ENCODE measurements around the gene RAB44. TPM values are rescaled to one million over a fixed set of nuclear protein-coding genes. Genes with fewer than 3 reads are reported as not detected.

Gene RAB44
- total RNA-seq, 1 donor from 2014 or later = not detected

DNA sequence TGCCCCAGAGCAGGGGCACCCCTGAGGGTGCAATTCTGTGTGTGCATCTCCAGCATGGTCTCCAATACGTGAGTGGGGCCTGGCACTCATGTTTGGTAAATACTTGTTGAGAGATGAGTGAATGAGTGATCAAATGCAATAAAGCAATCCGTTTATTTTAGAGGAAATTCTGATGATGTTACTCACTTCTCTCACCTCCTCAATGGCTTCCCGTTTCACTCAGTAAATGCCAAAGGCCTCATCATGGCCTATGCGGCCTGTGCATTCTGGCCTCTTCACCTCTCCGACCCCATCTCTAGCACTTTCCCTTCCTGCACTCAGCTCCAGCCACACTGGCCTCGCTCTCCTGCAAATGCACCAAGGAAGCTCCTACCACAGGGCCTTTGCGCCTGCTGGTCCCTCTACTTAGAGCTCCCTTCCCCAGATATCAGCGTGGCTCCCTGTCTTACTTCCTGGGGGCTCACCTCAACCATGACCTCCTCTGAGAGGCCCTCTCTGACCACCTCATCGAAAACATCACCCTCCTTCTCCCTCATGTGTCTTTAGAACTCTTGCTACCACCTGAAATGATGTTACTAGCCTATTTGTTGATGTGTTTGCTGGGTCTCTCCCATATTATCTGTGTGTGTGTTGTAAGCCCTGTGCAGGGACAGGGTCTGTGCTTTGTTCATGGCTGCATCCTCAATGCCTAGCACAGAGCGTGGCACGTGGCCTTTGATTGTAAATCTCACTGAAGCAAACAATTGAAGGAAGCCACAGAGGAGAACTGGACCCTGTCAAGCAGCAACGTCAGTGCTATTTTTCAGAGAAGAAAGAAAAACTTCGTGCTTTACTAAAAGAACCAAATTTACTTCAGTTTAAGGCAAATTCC lies 42.6 kb downstream of the RAB44 start:
- Mint-ChIP-seq H3K4me3 (ENCODE audit: unreplicated experiment) (peak overlapping the region; percentile 5), H3K27ac (ENCODE audit: unreplicated experiment) (no peak overlapping the region), H3K36me3 (ENCODE audit: unreplicated experiment) (peaks cover 4% of the 10 kb centered on the region), H3K9me3 (ENCODE audit: unreplicated experiment) (peaks cover 2% of the 10 kb centered on the region), H3K27me3 (ENCODE audit: unreplicated experiment) (peaks cover 6% of the 10 kb centered on the region), H3K4me1 (ENCODE audit: low read depth, unreplicated experiment) (peaks cover 3% of the 10 kb centered on the region)
- no peak for DNase-seq
- TF ChIP-seq, protein P1, sequence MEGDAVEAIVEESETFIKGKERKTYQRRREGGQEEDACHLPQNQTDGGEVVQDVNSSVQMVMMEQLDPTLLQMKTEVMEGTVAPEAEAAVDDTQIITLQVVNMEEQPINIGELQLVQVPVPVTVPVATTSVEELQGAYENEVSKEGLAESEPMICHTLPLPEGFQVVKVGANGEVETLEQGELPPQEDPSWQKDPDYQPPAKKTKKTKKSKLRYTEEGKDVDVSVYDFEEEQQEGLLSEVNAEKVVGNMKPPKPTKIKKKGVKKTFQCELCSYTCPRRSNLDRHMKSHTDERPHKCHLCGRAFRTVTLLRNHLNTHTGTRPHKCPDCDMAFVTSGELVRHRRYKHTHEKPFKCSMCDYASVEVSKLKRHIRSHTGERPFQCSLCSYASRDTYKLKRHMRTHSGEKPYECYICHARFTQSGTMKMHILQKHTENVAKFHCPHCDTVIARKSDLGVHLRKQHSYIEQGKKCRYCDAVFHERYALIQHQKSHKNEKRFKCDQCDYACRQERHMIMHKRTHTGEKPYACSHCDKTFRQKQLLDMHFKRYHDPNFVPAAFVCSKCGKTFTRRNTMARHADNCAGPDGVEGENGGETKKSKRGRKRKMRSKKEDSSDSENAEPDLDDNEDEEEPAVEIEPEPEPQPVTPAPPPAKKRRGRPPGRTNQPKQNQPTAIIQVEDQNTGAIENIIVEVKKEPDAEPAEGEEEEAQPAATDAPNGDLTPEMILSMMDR (IDR thresholded peaks at IDR 0.05; ENCODE audit: partially characterized antibody, unreplicated experiment) = no peak

- TF ChIP-seq, protein P1 (IDR thresholded peaks at IDR 0.05; ENCODE audit: partially characterized antibody, unreplicated experiment) = no peak
- Mint-ChIP-seq H3K4me1 (ENCODE audit: low read depth, unreplicated experiment) (peaks cover 3% of the 10 kb centered on the region), H3K9me3 (ENCODE audit: unreplicated experiment) (peaks cover 2% of the 10 kb centered on the region), H3K27ac (ENCODE audit: unreplicated experiment) (no peak overlapping the region), H3K4me3 (ENCODE audit: unreplicated experiment) (no peak overlapping the region), H3K27me3 (ENCODE audit: unreplicated experiment) (peaks cover 6% of the 10 kb centered on the region), H3K36me3 (ENCODE audit: unreplicated experiment) (peaks cover 4% of the 10 kb centered on the region)
- no peak for DNase-seq
Measured at GRCh38 chr6:36740818-36741179, 43.2 kb downstream of the RAB44 start.

DNA sequence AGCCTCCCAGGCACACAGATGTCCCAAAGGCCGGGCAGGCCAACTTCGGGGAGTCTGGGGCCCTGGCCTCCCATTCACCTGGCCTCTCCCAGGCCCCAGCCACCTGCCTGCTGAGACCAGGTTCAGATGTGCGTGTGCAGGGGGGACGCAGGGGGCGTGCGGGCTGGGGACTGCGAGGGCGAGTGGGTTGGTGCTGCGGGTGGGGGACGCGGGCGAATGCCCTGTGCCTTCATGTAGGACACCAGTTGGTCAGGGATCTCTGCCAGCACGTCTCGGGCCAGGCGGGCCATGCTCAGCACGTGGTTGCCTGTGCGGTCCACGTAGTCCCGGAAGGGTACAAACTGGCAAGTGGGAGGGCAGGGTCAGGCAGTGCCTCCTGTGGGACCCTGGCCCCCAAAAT lies 44.5 kb downstream of the RAB44 start:
- Mint-ChIP-seq H3K27me3 (ENCODE audit: unreplicated experiment) (peaks cover 6% of the 10 kb centered on the region), H3K36me3 (ENCODE audit: unreplicated experiment) (peaks cover 4% of the 10 kb centered on the region), H3K9me3 (ENCODE audit: unreplicated experiment) (no peaks in the 10 kb centered on the region), H3K27ac (ENCODE audit: unreplicated experiment) (no peak overlapping the region), H3K4me3 (ENCODE audit: unreplicated experiment) (no peak overlapping the region), H3K4me1 (ENCODE audit: low read depth, unreplicated experiment) (peaks cover 3% of the 10 kb centered on the region)
- no peak for DNase-seq
- TF ChIP-seq, protein P1 (IDR thresholded peaks at IDR 0.05; ENCODE audit: partially characterized antibody, unreplicated experiment) = no peak

DNA sequence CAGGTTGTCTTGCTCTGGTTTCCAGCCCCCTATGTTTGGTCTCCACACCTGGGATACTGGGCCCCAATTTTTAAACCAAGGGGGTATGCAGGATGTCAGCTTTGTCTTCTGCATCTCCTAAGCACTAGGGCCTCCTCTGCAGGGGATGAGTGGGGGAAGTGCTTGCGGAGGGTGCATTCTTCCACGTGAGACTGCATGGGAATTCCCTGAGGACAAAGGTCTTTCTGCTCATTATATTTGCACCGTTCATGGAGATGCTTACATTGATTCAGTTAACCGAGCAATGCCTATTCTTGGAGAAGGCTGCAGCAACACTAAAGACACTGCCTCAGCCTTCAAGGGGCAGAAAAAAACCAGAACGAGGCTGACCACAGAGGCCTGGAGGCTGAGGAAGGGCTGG lies 45.4 kb downstream of the RAB44 start:
- peaks cover 6% of the 10 kb centered on the region for H3K27me3 Mint-ChIP-seq (ENCODE audit: unreplicated experiment)
- H3K4me3 Mint-ChIP-seq (ENCODE audit: unreplicated experiment) = no peak overlapping the region
- no peaks in the 10 kb centered on the region for H3K4me1 Mint-ChIP-seq (ENCODE audit: low read depth, unreplicated experiment)
- H3K36me3 Mint-ChIP-seq (ENCODE audit: unreplicated experiment) = peaks cover 4% of the 10 kb centered on the region
- no peak overlapping the region for H3K27ac Mint-ChIP-seq (ENCODE audit: unreplicated experiment)
- TF ChIP-seq, protein P1 (IDR thresholded peaks at IDR 0.05; ENCODE audit: partially characterized antibody, unreplicated experiment) = no peak
- no peaks in the 10 kb centered on the region for H3K9me3 Mint-ChIP-seq (ENCODE audit: unreplicated experiment)
- DNase-seq = no peak

Data from glutamatergic neuron (in vitro differentiated cells).